DMS79 (cell line): ENCODE results near the gene TRPM1.

Source experiments
- DNase-seq: peaks from one replicate; lab custom pipeline; 2025; lab: John Stamatoyannopoulos, UW

TRPM1 gene

DNA sequence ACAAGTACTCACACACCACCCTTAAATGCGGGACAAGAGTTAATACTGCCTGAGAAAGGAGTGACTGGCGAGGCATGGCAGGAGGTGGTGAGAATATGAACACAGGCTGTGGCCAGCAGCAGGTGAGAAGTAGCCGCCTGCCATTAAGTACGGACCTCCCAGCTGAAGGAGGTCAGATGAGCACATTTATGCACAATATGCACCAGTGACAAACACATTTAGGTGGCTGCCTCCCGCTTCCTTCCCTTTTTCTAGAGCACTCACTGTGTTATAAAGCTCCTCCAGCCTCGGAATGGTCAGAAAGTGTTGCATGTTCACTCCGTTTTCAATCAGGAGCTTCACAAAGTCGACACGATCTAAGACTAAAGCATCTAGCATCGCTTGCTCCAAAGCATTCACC lies 52.4 kb downstream of the TRPM1 start:
- no peak for DNase-seq

DNA sequence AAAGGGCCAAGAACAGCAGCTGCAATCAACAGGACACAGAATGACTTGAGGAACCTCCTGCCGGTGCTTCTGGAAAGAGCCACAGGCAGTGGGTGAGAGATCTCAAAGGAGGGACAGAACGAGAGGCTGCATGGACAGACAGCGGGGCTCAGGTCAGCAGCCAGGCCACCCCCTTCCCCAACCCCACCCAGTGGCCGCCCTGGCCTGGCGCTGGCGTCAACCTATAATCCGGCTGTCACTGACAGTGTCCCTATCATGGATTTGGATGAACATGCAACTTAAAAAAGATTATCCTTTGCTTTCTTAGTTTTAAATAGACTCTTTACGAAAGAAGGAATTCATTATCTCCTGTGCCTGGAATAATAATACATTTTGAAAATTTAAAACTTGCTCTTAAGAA lies 54.1 kb downstream of the TRPM1 start:
- DNase-seq: no peak

- no peak for DNase-seq
These were observed 54.7 kb downstream of the TRPM1 start for GRCh38 chr15:31046759-31047359.

- no peak for DNase-seq
These were observed 55.9 kb downstream of the TRPM1 start for GRCh38 chr15:31045606-31046005.

- DNase-seq: no peak
These were observed 58.8 kb downstream of the TRPM1 start for GRCh38 chr15:31042751-31043150.

DNA sequence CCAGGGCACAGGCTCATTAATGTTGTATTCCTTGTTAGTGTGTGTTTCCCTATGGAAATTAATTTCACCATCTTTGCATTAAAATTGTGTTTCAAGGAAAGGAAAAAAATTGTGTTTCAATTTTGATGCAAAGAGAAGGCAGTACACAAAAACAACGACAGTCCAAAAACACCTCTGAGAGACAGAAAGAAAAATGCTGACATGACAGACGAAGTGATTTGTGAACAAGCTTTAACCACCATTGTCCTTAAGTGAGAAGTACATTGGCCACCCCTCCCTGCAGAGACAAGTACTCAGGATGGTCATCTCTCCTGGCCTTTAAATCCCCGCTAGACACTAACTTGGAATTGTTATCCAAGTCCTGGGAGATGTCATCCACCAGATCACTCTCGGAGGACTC lies 59.9 kb downstream of the TRPM1 start:
- no peak for DNase-seq

DNA sequence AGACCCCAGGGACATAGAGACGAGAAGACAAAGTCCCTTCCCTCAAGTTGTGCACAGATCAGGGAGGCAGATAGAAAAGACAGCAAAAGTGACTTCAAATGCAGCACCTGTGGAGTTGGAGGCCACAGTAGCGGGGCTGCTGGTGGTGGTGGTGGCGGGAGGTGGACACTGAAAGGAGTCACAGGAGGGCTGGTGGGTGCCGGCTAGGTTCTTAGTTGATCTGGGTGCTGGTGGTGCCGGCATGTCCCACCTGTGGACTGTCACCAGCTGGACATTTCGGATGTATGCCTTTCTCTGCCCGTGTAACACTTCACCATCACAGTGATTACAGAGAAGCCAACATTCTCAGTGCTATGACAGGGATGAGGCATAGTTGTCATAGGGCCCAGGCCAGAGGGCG lies 60.9 kb downstream of the TRPM1 start:
- DNase-seq: no peak

DNA sequence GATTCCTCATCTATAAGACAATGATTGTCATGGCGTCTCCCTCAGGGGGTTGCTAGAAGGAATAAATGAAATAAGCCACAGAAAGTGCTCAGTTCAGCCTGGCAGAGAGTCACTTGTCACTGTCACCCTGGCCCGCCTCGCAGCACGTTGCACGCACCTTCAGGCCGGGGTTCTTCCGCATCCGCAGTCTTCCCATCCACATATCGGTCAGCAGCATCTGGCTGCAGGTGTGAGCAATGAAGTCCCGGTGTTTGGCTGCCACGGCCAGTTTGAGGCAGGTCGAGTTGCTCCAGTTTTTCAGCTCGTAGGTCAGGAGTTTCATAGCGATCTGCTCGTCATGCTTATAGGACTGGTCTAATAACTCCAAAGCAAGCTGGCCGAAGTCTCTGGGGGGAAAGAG lies 61.6 kb downstream of the TRPM1 start:
- DNase-seq: no peak

DNA sequence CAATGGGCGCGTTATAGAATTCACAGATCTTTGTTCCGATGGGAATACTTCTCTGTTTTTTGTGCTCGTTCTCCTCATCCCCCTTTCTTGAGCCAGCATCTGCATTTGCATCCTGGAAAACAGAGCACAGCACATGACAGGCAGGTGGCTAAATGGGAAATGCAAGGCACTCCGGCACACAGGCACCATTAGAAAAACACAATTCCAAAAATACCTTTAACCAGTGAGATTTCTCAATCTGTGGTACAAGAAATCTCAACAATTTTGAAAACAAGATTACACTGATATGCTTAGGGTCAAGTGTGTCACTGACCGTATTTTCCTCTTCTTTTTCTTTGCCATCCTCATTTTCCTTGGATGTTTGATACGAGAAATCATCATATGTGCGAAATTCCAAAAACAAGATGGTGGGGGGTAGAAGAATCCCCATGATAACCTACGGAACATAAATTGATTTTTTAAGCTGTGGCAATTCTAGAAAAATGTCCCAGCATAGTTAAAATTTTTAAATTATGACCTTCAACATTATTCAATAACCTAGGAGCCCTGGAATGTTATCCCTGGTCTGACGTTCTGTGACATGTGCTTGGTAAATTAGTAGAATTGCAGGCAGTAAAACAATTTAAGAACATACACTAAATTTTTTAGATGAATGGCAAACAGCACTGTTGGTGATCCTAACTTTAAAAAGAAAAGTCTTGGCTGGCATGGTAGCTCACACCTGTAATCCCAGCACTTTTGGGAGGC lies 63.6 kb downstream of the TRPM1 start:
- DNase-seq: no peak

GRCh38 chr15:31036783-31037182 lies 64.7 kb downstream of the TRPM1 start:
- DNase-seq: no peak

GRCh38 chr15:31035610-31036009 lies 65.9 kb downstream of the TRPM1 start:
- DNase-seq: no peak

DNA sequence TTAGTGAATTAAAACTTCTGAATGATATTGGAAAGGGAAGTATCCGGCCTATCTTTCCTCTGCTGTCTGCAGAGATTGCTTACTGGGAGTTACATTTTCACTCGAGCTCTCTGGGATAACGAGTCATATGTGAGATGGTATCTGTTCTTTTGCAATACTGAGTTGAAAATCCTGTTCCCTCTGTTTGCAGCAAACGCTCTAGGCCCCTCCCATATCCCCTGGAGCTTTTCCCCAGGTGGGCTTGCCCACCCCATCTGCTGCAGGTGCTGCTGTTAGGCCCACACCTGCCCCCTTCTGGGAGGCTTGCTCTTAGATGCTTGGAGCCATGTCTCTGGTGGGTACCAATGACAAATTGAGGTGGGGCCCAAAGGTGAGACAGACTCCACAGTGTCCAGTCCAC lies 67.4 kb downstream of the TRPM1 start:
- DNase-seq: no peak

DNA sequence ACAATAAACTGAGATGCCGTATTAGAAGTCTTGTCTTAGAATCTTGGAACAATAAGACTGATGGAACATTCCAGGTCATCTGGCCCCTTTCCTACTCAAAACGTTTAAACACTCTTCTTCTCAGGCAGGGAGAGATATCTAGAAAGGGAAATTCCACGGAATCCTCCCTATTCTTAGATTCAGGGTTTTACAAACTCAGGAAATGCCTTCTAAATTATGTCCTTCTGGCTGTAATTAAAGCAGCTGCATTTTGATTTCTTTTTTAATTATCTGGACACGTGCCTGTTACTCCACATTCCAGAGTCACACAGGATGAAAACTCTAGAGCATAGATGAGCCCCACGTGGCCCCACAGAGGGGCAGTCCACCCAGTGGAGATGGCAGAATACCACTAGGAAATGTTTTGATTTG lies 68.6 kb downstream of the TRPM1 start:
- DNase-seq: no peak

- DNase-seq: no peak
These were observed 70.0 kb downstream of the TRPM1 start for GRCh38 chr15:31031471-31032067.

- DNase-seq: no peak
These were observed 73.5 kb downstream of the TRPM1 start for GRCh38 chr15:31027910-31028578.

GRCh38 chr15:31025996-31026395 lies 75.5 kb downstream of the TRPM1 start:
- no peak for DNase-seq

DNA sequence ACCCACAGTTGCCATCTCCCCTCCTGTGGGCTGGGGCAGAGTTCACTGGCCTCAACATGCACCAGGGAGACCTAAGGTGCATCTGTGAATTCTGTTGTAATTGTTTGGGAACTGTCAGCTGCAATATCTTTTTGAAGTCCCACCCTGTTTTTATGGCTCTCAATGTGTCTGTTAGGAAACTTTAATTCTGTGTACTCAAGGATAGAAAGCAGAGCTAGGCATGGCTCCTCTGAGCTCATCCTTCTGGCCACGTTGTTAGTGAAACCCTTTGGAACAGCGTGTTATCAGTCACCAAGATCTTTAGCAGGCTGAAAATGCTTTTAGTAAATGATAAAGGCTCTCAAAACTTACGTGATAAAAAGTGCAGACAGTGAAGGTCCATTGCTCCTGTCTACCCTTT lies 76.5 kb downstream of the TRPM1 start:
- DNase-seq: no peak

GRCh38 chr15:31024330-31024729 lies 77.2 kb downstream of the TRPM1 start:
- DNase-seq: no peak

GRCh38 chr15:31023841-31024240 lies 77.7 kb downstream of the TRPM1 start:
- no peak for DNase-seq

GRCh38 chr15:31021067-31021665 lies 80.4 kb downstream of the TRPM1 start:
- no peak for DNase-seq

- DNase-seq: no peak
These were observed 81.0 kb downstream of the TRPM1 start for GRCh38 chr15:31020542-31020941.

DNA sequence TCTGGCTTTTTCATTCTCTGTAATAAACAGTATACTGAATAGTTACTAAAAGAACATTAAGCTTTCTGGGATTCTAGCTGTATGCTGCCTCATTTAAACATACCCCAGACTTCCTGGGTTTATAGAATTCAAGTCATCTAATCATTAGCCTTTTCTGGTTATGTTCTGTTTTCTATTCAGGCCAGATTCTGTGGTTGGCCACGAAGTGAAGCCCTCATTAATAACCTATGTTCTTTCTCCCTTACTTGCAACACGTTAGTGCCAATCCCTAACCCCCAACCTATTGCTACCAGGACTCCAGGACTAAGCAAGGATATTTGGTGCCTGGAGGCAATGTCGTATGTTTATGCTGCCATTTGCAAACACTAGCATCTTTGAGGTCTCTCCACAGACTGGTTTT lies 81.5 kb downstream of the TRPM1 start:
- DNase-seq: no peak

DNA sequence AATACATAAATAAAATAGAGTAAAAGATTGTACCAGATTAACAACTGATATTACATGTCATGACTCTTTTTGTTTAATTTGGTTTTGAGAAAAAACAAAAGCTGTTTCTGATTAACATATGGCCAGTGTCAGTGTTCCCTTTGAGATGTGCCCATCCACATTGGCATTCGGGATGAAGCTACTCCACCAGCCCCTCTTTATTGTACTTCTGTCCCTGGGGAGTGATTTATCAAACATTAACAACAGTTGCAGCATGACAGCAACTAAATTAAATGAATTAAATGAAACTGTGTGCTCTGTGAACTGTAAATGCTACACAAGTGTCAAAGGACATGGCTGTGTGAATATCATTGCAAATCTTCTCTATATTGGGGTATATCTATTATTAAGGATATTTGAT lies 84.2 kb downstream of the TRPM1 start:
- DNase-seq: no peak
